ENCODE measurements around the gene POPDC2. TPM values are rescaled to one million over a fixed set of nuclear protein-coding genes. Genes with fewer than 3 reads are reported as not detected.
"Not testable (repeated sequence)": the region's sequence is repeated elsewhere in the genome, so short reads cannot be mapped to it uniquely, and the experiment has no call there.

The POPDC2 gene, protein sequence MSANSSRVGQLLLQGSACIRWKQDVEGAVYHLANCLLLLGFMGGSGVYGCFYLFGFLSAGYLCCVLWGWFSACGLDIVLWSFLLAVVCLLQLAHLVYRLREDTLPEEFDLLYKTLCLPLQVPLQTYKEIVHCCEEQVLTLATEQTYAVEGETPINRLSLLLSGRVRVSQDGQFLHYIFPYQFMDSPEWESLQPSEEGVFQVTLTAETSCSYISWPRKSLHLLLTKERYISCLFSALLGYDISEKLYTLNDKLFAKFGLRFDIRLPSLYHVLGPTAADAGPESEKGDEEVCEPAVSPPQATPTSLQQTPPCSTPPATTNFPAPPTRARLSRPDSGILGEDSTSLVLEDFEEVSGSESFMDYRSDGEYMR
- total RNA-seq: 0.65 TPM

DNA sequence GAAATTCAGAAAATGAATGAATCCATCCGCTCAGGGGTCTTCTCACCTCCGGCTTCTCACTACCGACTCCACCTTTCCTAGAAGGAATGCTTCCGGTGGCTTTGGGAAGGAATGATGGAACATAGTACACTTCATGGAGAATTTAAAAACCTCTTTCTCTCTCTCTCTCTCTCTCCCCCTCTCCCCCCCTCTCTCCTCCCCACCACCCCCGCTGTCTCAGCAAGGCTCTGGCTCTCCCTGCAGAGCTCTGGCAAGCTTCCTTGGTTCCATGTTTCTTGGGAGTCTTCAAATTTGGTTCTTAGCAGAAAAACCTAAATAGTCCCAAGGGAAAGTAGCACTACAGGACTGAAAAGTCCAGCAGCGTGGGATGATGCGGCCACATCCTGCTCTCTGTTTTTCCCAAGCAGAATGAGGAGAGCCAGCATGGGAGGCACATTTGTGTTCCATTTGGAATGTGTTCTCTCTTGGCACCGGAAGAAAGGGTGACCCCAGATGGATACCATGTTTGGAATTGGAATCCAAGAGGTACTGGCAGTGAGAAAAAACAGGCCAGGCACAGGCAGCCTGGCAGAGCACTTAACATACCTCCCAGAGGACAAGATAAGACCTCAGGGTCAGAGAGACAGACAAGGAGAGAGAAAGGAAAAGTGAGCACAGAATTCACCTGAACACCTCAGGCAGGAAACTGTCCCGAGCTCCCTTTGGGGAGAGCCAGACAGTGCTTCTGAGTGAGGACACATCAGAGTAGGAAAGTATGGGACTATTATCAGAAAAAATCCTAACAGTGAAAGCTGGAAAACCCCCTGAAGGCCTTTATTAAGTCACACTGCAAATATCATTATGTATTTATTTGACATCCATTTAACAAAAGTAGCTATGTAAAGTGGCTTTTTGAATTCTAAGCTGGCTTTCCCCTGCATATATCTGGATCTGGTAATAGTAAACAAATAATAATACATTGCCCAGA is at the start of gene POPDC2:
Gene POPDC2, minus strand, starts transcription at position 116 of the 967 bp plus-strand sequence. CDS start 166 bp downstream, outside the sequence.
- ATAC-seq (no peak), DNase-seq (ENCODE audit: low spot score) (no peak)

DNA sequence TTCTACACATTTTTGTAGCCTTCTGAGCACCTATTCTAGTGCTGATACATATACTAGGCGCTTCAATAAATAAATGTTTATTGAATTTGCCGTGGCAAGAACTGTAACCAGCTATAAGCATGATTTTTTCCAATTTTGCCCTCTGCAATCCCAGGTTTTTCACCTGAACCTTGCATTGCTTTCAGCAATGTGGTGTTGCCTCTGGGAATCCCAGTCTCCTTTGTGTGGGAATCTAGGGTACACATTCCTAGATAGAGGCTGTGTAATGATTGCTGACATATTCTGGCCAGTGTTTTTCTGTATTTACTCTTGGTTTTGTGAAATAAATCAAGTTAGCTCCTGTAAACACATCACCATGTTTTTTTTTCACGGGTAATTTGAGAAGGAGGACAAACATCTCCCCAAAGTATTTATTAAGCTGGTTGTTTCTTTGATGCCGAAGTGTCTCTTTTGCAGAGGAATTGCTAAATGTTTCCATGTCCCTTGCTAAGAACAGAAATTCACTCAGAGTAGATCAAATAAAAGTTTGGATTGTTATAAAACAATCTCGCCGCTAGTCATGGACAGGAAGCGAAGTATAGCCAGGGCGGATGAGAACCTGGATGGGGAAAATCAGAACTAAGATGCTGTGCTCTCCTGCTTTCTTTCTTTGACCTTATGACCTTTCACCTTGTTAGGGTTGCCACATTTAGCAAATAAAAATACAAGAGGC is 43.6 kb upstream of the POPDC2 start:
- DNase-seq (ENCODE audit: low spot score) (no peak), ATAC-seq (peak; percentile 15)

DNA sequence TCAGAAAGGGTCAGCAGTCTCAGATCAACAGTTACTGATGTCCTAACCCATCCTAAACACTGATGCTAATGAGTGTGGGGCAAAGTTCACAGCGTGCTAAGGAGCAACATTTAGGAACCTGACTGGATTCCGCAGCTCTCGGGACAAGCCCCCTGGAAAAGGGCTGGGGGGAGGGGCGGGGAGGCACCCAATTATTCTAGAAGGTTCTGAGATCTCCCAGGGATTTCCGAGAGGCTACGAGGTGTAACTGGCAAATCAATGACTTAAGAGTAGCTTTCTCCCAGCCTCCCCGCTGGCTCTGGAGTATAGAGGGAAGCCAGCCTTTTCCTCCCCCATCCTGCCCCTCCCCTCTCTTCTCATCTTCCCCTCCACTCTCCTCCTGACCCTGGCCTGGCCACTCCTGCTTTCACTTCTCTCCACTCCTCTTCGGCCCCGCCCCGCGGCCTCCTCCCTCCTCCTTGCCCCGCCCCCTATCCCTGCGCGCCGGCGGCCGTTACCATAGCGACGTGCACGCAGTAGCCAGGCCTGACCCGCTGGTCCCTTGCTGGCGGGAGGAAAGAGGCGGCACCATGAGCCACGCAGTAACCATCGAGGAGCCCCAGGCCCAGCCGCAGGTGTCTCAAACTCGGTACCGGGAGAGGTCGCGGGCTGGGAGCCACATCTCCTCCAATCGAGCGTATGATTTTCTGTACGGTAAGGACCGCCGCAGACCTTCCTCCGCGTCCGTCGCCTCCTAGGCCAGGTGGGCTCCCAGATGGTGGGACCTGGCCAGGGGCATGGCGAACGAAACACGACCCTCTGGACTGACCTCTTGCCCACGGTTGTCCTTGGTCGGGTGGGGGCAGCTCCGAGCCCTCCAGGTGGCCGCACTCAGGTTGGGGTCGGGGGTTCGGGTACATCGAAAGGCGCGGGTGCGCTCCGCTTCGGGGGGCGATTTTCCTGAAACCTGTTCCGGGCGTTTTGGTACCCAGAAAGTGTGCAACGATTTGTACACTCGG is 42.4 kb upstream of the POPDC2 start, which contains the start of gene CFAP91:
Gene CFAP91, plus strand, starts transcription at position 493 of the 998 bp plus-strand sequence. Its CDS starts 77 bp downstream, at position 570.
- peak; percentile 98 for ATAC-seq
- DNase-seq (ENCODE audit: low spot score): peak; percentile 96

DNA sequence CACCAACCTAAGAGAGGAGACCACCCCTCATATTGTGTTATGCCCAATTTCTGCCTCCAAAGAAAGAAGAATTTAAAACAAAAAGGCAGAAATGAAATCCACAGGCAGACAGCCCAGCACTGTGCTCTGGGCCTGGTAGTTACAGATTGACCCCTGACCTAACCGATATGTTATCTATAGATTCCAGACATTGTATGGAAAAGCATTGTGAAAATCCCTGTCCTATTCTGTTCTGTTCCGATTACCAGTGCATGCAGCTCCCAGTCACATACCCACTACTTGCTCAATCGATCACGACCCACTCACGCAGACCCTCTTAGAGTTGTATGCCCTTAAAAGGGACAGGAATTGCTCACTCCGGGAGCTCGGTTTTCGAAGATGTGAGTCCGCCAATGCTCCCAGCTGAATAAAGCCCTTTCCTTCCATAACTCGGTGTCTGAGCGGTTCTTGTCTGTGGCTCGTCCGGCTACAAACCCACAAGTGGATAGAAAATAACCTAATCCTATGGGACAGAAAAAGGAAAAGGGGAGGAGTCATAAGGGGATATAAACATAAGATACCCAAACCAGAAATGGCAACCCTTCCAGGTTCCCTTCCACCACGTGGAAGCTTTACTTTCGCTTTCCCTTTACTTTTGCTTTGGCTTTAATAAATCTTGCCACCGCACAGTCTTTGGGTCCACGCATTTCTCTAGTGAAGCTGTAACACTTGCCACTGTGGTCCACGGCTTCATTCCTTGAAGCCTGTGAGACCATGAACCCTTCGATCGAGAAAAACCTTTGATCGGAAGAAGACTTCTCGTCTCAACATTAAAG is 40.7 kb upstream of the POPDC2 start:
- no peak for DNase-seq (ENCODE audit: low spot score)
- ATAC-seq: peak; percentile 14

DNA sequence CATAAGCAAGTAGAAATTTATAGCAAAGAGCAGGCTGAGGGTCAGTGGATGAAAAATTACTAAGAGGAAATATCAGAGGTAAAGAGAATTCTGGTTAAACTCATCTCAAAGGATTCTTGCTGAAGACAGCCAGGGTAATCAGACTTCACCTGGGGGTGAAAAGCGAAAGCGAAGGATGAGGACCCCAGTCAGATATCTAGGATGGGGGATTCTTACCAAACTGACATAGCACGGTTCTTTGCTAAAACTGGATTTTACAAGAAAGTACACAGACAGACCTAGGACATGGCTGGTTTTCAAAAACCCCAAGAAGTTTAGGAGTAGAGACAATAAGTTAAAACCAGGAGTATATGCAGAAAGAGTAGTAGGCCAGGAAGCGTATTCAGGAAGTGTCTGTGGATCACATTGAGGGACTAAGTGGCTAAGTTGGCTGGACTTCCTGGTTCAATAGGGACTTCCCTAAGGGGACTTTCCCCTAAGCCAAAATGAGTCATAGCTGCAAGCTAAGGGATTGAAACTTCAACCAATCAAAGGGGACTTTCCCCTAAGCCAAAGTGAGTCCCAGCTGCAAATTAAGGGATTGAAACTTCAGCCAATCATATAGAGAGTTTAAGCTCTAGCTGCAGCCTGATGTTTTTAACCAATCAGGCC is 40.0 kb upstream of the POPDC2 start:
- ATAC-seq: no peak
- no peak for DNase-seq (ENCODE audit: low spot score)

DNA sequence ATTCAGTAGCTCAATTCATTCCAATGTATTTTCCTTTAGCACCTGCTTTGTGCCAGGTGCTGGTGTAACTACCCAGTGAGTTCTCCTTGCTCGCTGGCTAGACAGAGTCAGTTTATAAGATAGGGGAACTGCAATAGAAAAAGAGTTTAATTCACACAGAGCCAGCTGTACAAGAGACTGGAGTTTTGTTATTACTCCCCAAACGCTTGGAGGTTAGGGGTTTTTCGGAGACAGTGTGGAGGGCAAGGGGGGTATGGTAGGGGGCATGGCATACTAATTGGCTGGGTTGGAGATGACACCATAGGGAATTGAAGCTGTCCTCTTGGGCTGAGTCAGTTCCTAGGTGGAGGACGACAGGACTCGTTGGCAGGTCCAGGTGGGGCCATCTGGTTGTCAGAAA is 37.0 kb upstream of the POPDC2 start:
- ATAC-seq (no peak), DNase-seq (ENCODE audit: low spot score) (no peak)

DNA sequence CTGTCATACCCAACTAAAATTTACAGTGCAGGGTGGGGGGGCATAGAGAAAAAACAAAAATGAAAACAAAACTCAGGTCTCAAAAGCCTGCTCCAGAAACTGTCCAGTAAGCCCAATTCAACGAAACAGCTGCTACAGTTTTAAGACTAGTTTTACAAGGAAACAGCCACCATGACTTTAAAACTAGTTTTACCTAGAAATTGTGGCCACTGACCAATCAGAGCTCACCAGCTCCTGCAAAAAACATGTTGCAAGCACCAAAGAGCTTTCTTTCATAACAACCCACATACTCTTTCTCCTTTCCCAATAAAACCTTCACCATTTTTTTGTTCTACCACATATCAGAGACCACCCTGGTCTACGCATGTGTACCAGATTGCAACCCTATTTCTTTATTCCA is 35.1 kb upstream of the POPDC2 start:
- DNase-seq (ENCODE audit: low spot score) (no peak), ATAC-seq (no peak)

DNA sequence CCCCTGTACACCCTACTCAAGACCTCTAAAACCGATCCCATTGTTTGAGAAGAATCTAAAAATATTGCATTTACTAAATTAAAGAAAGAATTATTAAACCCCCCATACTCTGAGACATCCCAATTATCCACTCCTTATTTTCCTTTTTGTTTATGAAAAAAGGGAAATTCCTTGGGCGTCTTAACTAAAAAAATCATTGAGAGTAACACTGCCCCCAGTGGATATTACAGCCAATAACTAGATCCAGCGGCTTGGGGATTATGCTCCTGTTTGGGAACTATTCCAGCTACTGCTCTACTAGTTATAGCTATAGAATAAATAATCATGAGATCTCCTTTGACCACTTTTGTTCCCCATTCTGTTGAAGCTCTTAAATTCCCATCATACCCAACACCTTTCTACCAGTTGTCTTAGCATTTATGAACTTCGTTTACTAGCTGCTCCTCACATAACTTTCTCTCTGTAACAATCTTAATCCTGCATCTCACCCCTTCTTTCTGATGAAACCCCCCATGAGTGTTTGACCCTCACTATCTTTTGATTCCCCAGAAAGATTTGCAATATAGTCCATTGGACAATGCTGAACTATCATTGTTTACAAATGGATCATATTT is 29.8 kb upstream of the POPDC2 start:
- peak; percentile 81 for ATAC-seq
- DNase-seq (ENCODE audit: low spot score): no peak

DNA sequence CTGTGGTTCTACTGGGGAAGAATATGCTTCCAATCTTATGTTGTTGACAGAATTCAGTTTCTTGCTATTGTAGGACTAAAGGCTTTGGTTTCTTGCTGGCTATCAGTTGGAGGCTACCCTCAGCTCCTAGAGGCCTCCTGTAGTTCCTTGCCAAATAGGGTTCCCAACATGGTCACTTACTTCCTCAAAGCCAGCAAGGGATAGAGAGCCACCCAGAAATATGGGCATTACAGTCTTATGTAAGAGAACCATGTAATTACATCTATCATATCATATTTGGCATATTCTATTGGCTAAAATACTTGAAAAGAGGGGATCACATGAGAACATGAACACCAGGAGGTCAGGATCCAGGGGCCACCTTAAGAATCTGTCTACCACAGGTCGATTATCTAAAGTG is 23.0 kb upstream of the POPDC2 start:
- no peak for ATAC-seq
- no peak for DNase-seq (ENCODE audit: low spot score)

DNA sequence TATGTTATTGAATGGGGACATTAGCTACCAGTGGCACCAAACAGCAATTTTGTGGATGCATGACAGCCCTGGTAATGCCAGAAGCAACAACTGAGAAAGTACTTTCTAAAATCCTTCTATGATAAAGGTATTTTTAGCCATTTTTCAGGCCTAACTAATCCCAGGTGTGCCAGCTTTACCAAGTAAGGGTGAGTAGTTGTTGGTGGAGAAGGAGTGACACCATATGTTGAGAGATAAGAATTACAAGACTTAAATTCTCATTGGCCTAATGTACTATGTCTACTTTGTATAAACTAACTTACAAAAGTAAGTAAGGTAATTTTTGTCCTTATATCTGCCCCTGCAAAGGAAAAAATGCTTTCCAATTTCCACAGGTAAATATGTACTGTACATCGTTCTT is 20.9 kb upstream of the POPDC2 start:
- ATAC-seq (peak; percentile 15), DNase-seq (ENCODE audit: low spot score) (no peak)

DNA sequence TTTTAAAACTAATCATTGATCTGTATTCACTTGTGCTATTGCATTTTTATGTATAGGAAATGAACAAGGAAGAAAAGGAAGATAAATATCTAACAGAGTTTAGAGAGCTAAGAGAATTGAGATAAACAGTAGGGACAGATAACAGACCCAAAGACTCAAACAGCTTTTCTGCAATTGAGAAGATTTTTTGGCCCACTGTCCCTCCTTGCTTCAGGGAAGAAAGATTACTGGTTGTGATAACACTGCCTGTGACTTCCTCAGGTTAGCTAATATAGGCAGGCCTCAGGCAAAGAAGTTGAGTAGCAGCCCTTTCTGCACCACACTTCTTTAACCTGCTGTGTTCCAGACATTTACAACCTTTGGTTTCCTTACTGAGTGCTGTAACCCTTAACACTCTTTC is 19.5 kb upstream of the POPDC2 start:
- DNase-seq (ENCODE audit: low spot score) (no peak), ATAC-seq (no peak)

DNA sequence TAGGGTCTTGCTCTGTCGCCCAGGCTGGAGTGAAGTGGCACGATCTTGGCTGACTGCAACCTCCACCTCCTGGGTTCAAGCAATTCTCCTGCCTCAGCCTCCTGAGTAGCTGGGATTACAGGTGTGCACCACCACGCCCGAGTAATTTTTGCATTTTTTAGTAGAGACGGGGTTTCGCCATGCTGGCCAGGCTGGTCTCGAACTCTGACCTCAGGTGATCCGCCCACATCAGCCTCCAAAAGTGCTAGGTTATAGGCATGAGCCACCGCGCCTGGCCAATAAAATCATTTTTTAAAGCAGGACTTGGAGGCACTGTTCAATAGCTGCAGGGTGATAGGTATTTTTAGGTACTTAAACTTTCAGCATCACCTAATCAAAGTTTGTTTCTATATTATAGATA is 17.8 kb upstream of the POPDC2 start:
- not testable (repeated sequence) for DNase-seq (ENCODE audit: low spot score); ATAC-seq

DNA sequence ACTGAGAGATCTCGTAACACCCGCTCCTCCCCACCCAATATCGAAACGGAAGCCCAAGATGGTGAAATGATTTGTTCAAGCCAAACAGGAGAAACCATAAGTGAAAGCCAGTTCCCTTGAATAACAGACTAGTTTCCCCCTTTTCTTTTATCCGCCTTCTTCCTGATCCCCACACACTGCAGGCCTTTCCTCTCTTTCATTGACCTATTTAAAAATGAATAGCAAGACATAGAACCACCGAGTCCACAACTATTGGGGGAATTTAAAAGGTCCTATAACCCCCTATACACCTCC is 17.2 kb upstream of the POPDC2 start:
- no peak for ATAC-seq
- no peak for DNase-seq (ENCODE audit: low spot score)

DNA sequence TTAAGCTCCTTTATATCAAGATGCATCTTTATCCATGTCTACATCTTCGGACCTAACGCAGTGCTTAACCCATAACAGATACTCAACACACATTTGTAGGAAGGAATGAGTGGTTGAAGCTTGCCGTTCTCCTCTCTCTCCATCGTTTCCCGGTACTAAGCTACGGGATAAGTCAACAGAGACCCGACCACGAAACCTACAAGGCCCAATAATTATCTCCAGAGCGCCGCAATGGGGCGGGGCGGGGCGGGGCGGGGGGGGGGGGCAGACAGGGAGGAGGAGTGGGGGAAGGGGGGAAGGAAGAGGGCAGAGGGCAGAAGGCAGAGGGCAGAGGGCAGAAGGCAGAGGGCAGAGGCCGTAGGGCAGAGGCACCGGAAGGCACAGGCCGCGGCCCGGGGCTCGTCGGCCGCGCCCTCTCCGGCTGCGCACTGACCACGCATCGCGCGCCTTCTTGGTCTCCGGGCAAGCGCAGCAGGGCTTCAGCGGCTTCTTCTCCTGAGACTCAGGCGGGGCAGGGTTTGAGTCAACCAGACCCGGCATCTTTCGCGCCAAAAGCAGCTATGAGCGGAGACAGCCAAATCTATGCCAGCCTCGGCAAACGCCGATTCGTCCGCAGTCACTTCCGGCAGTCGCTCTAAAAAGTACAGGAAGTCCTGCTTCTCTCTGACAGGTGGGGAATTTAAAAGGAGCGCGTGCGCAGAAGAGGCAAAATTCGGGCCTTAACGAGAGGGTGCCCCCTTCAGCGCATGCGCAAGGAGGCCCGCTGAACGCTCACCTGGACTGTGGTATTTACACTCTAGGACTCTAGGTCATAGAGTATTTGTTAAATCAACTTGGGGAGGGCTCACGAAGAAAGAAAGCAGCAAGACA is 16.6 kb upstream of the POPDC2 start, which contains the start of gene COX17:
Gene COX17, minus strand, starts transcription at position 636 of the 870 bp plus-strand sequence. Its CDS starts 96 bp downstream, at position 540.
- ATAC-seq: peak; percentile 97

DNA sequence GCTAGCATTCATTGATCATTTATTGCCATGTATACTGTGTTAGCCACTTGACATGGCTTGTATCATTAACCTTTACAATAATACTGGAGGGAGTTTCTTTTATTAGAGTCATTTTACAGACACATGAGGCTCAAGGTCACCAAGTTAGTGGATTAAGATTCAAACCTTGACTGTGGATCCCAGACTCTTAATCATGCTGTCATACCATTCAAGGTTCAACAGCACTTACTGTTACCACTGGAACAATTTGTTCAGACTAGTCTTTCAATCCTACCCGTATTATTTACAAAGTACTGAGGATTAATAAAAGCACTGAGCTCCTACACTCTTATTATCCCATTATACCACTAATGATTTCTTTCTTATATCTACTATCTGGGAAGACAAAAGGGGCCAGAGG is 15.6 kb upstream of the POPDC2 start:
- ATAC-seq: no peak
- DNase-seq (ENCODE audit: low spot score): no peak

More for the DNA sequence above, 16.6 kb upstream of the POPDC2 start, which contains the start of gene COX17:
- peak; percentile 99 for DNase-seq (ENCODE audit: low spot score)

DNA sequence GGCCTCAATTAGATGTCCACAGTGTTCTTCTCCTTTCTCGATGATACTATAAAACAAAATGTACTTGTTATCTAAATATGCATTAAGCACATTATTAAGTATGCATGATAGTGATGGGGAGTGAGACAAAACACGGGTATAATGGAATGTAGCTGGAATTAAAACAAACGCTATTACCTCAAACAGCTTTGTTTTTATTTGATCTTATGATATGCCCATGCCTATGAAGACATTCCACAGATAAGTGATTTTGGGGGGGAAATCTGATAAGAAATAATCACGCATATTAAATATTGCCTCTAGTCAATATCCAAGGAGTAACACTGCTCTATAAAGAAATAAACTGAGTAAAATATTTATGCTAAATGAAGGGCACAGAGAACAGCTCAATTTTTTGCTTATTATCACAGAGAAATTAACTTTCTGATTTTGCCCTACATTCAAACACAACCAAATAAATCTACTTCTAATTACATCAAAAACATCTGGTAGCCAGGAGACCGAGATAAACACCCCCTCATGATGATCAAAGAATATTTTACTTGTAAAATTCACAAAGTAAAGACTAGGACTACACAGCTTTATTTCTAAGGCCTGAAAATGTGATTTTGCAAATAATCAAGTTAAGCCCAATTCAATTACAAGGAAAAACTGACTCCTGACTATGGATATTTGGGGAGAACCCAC is 14.9 kb upstream of the POPDC2 start:
- no peak for DNase-seq (ENCODE audit: low spot score)

More for the DNA sequence above, 14.9 kb upstream of the POPDC2 start:
- ATAC-seq: no peak
